HUES64 (cell line): ENCODE measurements around the gene CFAP44.

Source experiments
- H3K27ac ChIP-seq: 2 replicates; pipeline ENCODE4 v1.7.0; 2013; ENCODE audit warnings: low read depth, low read length, inconsistent platforms
- H3K27me3 ChIP-seq: 2 replicates; pipeline ENCODE4 v1.6.1; 2013; ENCODE audit warnings: mild to moderate bottlenecking, low read length; ENCODE audit not compliant: insufficient read depth
- H3K36me3 ChIP-seq: 2 replicates; pipeline ENCODE4 v1.6.1; 2013; ENCODE audit warnings: mild to moderate bottlenecking, low read length; ENCODE audit not compliant: insufficient read depth
- H3K4me1 ChIP-seq: 2 replicates; pipeline ENCODE4 v1.6.1; 2013; ENCODE audit warnings: mild to moderate bottlenecking, low read length, moderate library complexity; ENCODE audit not compliant: insufficient read depth
- H3K4me3 ChIP-seq: 2 replicates; pipeline ENCODE4 v1.5.1; 2013; ENCODE audit warnings: mild to moderate bottlenecking, low read length, moderate library complexity
- H3K9ac ChIP-seq: 2 replicates; pipeline ENCODE4 v1.6.1; 2013; ENCODE audit warnings: mild to moderate bottlenecking, low read depth, low read length
- H3K9me3 ChIP-seq: 2 replicates; pipeline ENCODE4 v1.6.1; 2013; ENCODE audit warnings: low read depth, low read length; ENCODE audit not compliant: insufficient read depth
- WGBS: fragments of 150-250, 120-280 bp; methylation state at CpG from one replicate; pipeline ENCODE4 v1.1.7; 2013; ENCODE audit warnings: missing lambda C conversion rate; 5-methylcytosine and 5-hydroxymethylcytosine counted together

The CFAP44 gene

DNA sequence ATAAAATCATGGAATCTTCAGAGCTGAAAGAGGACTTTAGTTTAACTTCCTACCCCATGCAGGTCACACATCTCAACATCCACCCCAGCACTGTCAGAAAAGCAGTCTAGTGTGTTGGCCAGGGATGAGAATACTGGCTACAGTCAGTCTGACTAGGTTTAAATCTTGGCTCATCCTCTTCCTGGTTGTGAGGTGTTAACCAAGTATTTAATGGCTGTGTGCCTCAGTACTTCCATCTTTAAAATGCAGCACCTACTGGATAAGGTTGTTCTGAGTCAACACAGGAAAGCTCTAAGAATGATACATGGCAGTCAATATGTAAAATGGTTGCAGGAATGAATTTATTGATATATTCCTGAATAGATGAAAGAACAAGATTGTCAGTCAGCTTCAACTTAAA, 3.1 kb downstream of the CFAP44 start:
- no peak overlapping the region for H3K4me3 ChIP-seq
- H3K9ac ChIP-seq: no peak overlapping the region
- H3K36me3 ChIP-seq: no peaks in the 10 kb centered on the region; the same call in 1 of the 2 replicates
- H3K27me3 ChIP-seq: no peaks in the 10 kb centered on the region
- no peak overlapping the region for H3K27ac ChIP-seq
- no peaks in the 10 kb centered on the region for H3K9me3 ChIP-seq
- H3K4me1 ChIP-seq: no peaks in the 10 kb centered on the region

DNA sequence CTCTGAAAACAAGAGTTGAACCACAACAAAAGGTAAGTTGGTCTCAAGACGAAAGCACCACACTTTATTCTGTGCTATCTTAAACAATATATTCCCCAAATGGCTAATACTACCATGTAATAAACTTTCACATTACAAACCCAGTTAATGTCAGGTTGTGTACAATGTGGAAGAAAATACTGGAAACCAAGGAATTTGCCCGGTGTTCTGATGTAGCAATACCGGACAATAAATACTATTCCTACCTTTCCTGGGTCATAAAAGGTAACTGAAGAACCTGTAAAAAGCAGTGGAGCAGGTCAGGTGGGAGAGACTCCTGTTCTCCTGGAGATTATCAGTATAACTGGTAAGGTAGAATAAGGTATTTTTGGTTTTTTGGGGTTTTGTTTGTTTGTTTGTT, 3.9 kb downstream of the CFAP44 start:
- no peaks in the 10 kb centered on the region for H3K4me1 ChIP-seq
- no peak overlapping the region for H3K9ac ChIP-seq
- no peak overlapping the region for H3K4me3 ChIP-seq
- no peak overlapping the region for H3K27ac ChIP-seq
- no peaks in the 10 kb centered on the region for H3K36me3 ChIP-seq
- H3K27me3 ChIP-seq: no peaks in the 10 kb centered on the region
- no peaks in the 10 kb centered on the region for H3K9me3 ChIP-seq
- WGBS: 94% methylated on average over 3 of the region's 3 CpGs

DNA sequence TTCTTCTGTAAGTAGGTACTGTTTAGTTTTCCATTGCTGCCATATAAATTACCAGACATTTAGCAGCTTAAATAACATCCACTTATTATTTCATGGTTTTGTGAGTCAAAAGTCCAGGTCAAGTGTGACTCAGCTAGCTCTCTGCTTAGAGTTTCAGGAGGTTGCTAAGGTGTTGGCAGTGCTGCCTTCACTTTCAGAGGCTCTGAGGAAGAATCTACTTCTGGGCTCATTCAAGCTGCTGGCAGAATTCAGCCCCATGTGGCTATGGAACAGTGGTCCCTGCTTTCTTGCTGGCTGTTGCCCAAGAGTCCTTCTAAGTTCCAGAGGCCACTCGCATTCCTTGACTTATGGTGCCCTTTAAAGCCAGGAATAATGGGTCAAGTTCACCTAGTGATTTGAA, 4.5 kb downstream of the CFAP44 start:
- Histone ChIP-seq H3K27ac (no peak overlapping the region), H3K4me1 (no peaks in the 10 kb centered on the region), H3K9me3 (no peaks in the 10 kb centered on the region), H3K36me3 (no peaks in the 10 kb centered on the region), H3K9ac (no peak overlapping the region), H3K4me3 (no peak overlapping the region), H3K27me3 (no peaks in the 10 kb centered on the region)
- 94% methylated on average over 1 of the region's 1 CpG for WGBS

DNA sequence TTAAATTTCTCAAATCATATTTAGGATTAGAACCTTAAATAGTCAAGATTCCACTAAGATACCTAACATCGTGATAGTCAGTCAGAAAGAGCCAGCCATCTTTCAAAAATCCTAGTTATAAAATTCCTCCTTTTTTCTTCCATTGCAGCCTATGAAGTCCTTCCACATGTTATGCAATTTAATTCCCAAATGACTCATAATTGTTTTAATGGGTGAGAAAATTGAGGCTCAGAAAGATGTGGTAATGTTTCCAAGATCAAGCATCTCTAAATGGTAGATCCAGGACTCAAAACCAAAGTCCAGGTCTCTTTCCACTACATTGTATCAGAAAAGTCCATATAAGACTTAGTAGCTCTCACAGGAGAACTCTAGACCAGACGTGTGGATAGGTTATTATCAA, 9.5 kb downstream of the CFAP44 start:
- H3K27ac ChIP-seq: no peak overlapping the region
- H3K36me3 ChIP-seq: 0 out of 2 replicates have a peak, but pooled peaks cover 3% of the 10 kb centered on the region
- no peaks in the 10 kb centered on the region for H3K4me1 ChIP-seq
- H3K4me3 ChIP-seq: no peak overlapping the region
- H3K9ac ChIP-seq: no peak overlapping the region
- no peaks in the 10 kb centered on the region for H3K27me3 ChIP-seq
- 90% methylated on average over 2 of the region's 2 CpGs for WGBS
- H3K9me3 ChIP-seq: no peaks in the 10 kb centered on the region

DNA sequence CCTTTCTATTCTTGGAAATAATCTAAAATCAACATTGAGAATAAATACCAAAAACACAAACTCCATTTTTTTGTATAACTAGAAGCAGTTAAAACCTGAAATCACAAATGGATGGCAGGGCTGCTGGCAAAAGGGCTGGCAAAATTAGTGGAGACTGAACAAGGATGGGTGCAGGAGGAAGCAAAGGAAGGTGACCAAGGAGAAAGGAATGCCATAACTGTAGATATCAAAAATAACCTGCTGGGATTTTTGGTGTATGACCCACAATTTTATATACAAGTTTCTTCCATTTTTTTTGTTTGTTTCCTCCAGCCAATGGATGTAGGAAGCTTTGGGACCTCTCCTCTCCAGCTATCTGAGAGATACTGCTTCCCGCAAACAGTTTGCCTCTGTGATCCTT, 12.7 kb downstream of the CFAP44 start:
- Histone ChIP-seq H3K27ac (no peak overlapping the region), H3K4me1 (no peaks in the 10 kb centered on the region), H3K27me3 (no peaks in the 10 kb centered on the region), H3K36me3 (peaks cover 9% of the 10 kb centered on the region), H3K4me3 (no peak overlapping the region), H3K9me3 (no peaks in the 10 kb centered on the region), H3K9ac (no peak overlapping the region)
- WGBS: 100% methylated on average over 1 of the region's 1 CpG

DNA sequence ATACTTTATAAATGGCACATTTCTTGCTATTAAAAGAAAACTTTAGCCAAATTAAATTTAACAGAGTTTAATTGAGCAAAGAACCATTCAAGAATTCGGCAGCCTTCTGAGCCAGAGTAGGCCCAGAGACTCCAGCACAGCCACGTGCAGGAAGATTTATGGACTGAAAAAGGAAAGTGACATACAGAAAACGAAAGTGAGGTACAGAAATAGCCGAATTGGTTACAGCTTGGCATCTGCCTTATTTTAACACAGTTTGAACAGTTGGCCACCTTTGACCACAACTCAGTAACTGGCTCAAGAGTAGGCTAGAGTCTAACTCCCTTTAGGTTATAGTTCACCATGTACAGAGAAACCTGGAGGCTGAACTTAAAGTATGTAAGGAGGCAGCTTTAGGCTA, 17.6 kb downstream of the CFAP44 start:
- no peak overlapping the region for H3K9ac ChIP-seq
- H3K27me3 ChIP-seq: no peaks in the 10 kb centered on the region
- no peak overlapping the region for H3K4me3 ChIP-seq
- H3K4me1 ChIP-seq: no peaks in the 10 kb centered on the region
- peaks cover 9% of the 10 kb centered on the region for H3K36me3 ChIP-seq
- WGBS: 90% methylated on average over 4 of the region's 4 CpGs
- H3K27ac ChIP-seq: no peak overlapping the region
- no peaks in the 10 kb centered on the region for H3K9me3 ChIP-seq

DNA sequence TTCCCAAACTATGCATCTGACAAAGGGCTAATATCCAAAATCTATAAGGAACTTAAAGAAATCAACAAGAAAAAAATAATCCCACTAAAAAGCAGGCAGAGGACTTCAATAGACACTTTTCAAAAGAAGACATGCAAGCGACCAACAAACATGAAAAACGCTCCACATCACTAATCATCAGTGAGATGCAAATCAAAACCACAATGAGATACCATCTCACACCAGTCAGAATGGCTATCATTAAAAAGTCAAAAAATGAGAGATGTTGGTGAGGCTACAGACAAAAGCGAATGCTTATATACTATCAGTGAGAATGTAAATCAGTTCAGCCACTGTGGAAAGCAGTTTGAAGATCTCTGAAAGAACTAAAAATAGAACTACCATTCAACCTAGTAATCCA, 20.2 kb downstream of the CFAP44 start:
- Histone ChIP-seq H3K4me3 (no peak overlapping the region), H3K27me3 (no peaks in the 10 kb centered on the region), H3K36me3 (peaks cover 7% of the 10 kb centered on the region), H3K27ac (no peak overlapping the region), H3K4me1 (no peaks in the 10 kb centered on the region), H3K9ac (no peak overlapping the region), H3K9me3 (peaks cover 4% of the 10 kb centered on the region; the same call in 1 of the 2 replicates)
- 95% methylated on average over 3 of the region's 3 CpGs for WGBS

DNA sequence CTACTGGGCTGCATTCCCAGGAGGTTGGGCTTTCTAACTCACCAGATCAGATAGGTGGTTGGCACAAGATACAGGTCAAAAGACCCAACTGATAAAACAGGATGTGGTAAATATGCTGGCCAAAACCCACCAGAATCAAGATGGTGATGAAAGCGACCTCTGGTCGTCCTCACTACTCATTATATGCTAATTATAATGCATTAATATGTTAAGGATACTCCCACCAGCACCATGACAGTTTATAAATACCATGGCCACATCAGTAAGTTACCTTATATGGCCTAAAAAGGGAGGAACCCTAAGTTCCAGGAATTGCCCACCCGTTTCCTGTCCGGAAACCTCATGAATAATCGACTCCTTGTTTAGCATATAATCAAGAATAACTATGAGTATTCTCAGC, 31.6 kb downstream of the CFAP44 start:
- Histone ChIP-seq H3K9me3 (peaks cover 8% of the 10 kb centered on the region; the same call in 1 of the 2 replicates), H3K36me3 (no peaks in the 10 kb centered on the region; the same call in 1 of the 2 replicates), H3K27me3 (no peaks in the 10 kb centered on the region), H3K9ac (no peak overlapping the region), H3K27ac (no peak overlapping the region), H3K4me3 (no peak overlapping the region), H3K4me1 (no peaks in the 10 kb centered on the region)
- 89% methylated on average over 3 of the region's 5 CpGs for WGBS

DNA sequence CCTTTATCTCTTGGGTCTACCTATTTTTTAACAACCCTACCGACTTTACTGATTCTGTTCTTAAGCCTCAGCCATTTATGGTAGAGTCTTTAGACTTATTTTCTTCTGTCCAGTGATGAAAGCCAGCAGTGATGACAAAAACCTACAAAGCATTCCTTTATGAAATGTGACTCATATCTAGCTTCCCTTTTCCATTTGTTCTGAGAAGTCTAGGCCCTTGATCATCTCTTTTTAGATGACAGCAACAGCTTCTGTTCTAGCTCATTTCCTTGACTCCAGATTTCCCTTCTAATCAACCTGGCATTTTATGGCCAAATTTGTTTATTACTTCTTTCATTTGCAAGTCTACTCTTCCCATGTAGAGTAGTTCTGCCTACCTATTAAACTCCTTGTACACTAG, 36.1 kb downstream of the CFAP44 start:
- no peak overlapping the region for H3K27ac ChIP-seq
- no peaks in the 10 kb centered on the region for H3K9me3 ChIP-seq
- no peak overlapping the region for H3K9ac ChIP-seq
- H3K27me3 ChIP-seq: no peaks in the 10 kb centered on the region
- H3K36me3 ChIP-seq: no peaks in the 10 kb centered on the region
- WGBS: 89% methylated on average over 1 of the region's 1 CpG
- H3K4me1 ChIP-seq: no peaks in the 10 kb centered on the region
- H3K4me3 ChIP-seq: no peak overlapping the region

DNA sequence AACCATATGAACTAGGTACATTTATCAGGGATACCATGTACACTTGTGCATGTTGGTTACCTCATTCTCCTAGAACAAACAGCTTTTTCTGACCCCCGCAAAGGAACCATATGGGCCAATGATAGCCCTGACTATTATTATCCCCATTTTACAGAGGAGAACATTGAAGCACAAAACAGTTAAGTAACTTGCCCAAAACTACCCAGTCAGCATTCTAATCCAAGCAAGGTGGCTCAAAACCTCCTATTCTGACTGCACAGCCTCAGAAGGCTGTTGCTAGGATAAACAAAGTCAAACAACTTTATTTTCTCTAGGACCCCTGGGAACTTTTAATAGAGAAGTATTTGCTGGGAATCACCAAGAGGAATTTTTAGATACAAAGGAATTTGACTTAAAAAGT, 36.7 kb downstream of the CFAP44 start:
- no peak overlapping the region for H3K4me3 ChIP-seq
- H3K36me3 ChIP-seq: no peaks in the 10 kb centered on the region
- WGBS: 100% methylated on average over 1 of the region's 1 CpG
- no peak overlapping the region for H3K27ac ChIP-seq
- H3K4me1 ChIP-seq: no peaks in the 10 kb centered on the region
- no peaks in the 10 kb centered on the region for H3K27me3 ChIP-seq
- H3K9ac ChIP-seq: no peak overlapping the region
- H3K9me3 ChIP-seq: no peaks in the 10 kb centered on the region
